ENCODE data around the gene AHCYL1. TPM values are rescaled to one million over a fixed set of nuclear protein-coding genes. Genes with fewer than 3 reads are reported as not detected.

Gene AHCYL1
- total and polyA plus RNA-seq, 2 of the 8 experiments (the other 6 are each of a cell fraction or from before 2014, with no cell fraction given) = 64.5 to 95.9 TPM

GRCh38 chr1:110061341-110061740 lies 76.8 kb downstream of the AHCYL1 start:
- Histone ChIP-seq H2BK5ac (ENCODE audit: low read depth, low read length) (no peak overlapping the region), H3K27ac (ENCODE audit: low read depth, low read length) (no peak overlapping the region), H2AK5ac (ENCODE audit: low read depth, low read length) (no peak overlapping the region), H3K27me3 (replicated peaks in 1 of 4; ENCODE audit: control insufficient read depth in 3 of 4, extremely low read depth in 1 of 4, insufficient read depth in 3 of 4, low read length in 3 of 4) (peaks cover 8 to 20% (median 15%) of the 10 kb centered on the region in 4 experiments), H2BK20ac (ENCODE audit: low read length) (no peak overlapping the region), H3K9me3 (ENCODE audit: insufficient read depth in 2 of 2, low read depth in 1 of 2, low read length in 1 of 2) (no peaks in the 10 kb centered on the region), H3K14ac (ENCODE audit: insufficient read length) (no peak overlapping the region), H3K36me3 (ENCODE audit: control insufficient read depth in 2 of 4, insufficient read depth in 4 of 4, low read length in 3 of 4) (peaks cover 4 to 15% (median 9%) of the 10 kb centered on the region in 4 experiments), H3K79me1 (ENCODE audit: low read depth, low read length) (no peaks in the 10 kb centered on the region), H2AFZ (ENCODE audit: low read length) (no peak overlapping the region), H3K23ac (ENCODE audit: insufficient read length) (no peak overlapping the region), H3K4me2 (ENCODE audit: insufficient read depth in 1 of 2, low read depth in 2 of 2, low read length in 2 of 2) (no peak overlapping the region), H3K79me2 (ENCODE audit: control insufficient read depth in 1 of 2, insufficient read depth in 2 of 2, low read length in 2 of 2) (no peaks in the 10 kb centered on the region), H4K8ac (ENCODE audit: extremely low read depth, insufficient read depth, low read length) (no peak overlapping the region), H3K18ac (ENCODE audit: extremely low read depth, low read length) (no peak overlapping the region), H2BK120ac (replicated peaks; ENCODE audit: low read depth, low read length) (no peak overlapping the region), H4K91ac (replicated peaks; ENCODE audit: insufficient read length, low read length) (no peak overlapping the region), H2BK15ac (ENCODE audit: low read length) (no peak overlapping the region), H3K23me2 (ENCODE audit: low read depth, low read length) (no peaks in the 10 kb centered on the region), H3K56ac (replicated peaks; ENCODE audit: insufficient read length, low read depth, low read length) (no peak overlapping the region), H2BK12ac (ENCODE audit: low read depth, low read length) (no peak overlapping the region), H3K4me1 (replicated peaks in 1 of 4; ENCODE audit: control insufficient read depth in 3 of 4, insufficient read depth in 4 of 4, low read length in 3 of 4) (no peaks in the 10 kb centered on the region), H4K5ac (ENCODE audit: insufficient read length, low read depth, low read length) (no peak overlapping the region), H3K9ac (replicated peaks in 1 of 4; ENCODE audit: extremely low read depth in 1 of 4, low read depth in 3 of 4, low read length in 3 of 4) (no peak overlapping the region), H3K4ac (replicated peaks; ENCODE audit: insufficient read length, low read depth, low read length) (no peak overlapping the region), H3K4me3 (ENCODE audit: extremely low read depth in 1 of 4, insufficient read depth in 2 of 4, low read depth in 3 of 4, low read length in 4 of 4) (no peak overlapping the region), H4K20me1 (replicated peaks in 1 of 2; ENCODE audit: control insufficient read depth in 1 of 2, insufficient read depth in 2 of 2, low read length in 2 of 2) (peaks cover 11 to 13% of the 10 kb centered on the region in 2 experiments)
- no peak for DNase-seq (ENCODE audit: low read depth in 1 of 2, low spot score in 2 of 2)
- FAIRE-seq = no peak
- TF ChIP-seq CHD1 (IDR thresholded peaks at IDR 0.05; ENCODE audit: low read depth, low read length) (no peak), GABPA (IDR thresholded peaks at IDR 0.05; ENCODE audit: borderline replicate concordance, insufficient read depth, low read length) (no peak)
- WGBS, 2 experiments (ENCODE audit: extremely low coverage in 1 of 2, insufficient coverage in 1 of 2, insufficient read length in 1 of 2, insufficient replicate concordance in 2 of 2, low coverage in 1 of 2, low lambda C conversion rate in 2 of 2, missing lambda C conversion rate in 1 of 2) = 98% methylated on average over 10 of the region's 10 CpGs; no CpG with 5 or more reads in 1 of the 2 experiments
- POLR2A ChIA-PET (ENCODE audit: partially characterized antibody) = interaction anchor here (0.9 to 1.7 kb wide), 3 partner anchors 8 to 30 kb away, joined by 3 to 4 read pairs (median 3); no protein-coding TSS in a partner anchor
- CTCF ChIA-PET (ENCODE audit: partially characterized antibody) = interaction anchor here (1.2 to 52.4 kb wide), 10 partner anchors 7 to 400 kb away, joined by 3 to 1450 read pairs (median 10); partner anchors contain the start of genes ALX3, STRIP1 and UBL4B

Measured in H1 (cell line).